ENCODE results near the gene CCDC182.

- TF ChIP-seq TAF1 (IDR thresholded peaks at IDR 0.05; ENCODE audit: borderline replicate concordance, insufficient read depth, low read length) (no peak), POLR2AphosphoS5 (IDR thresholded peaks at IDR 0.05; ENCODE audit: low read depth, low read length) (no peak), REST (IDR thresholded peaks at IDR 0.05; ENCODE audit: insufficient read depth in 1 of 2, low read depth in 2 of 2, low read length in 2 of 2) (no peak), SIN3A (IDR thresholded peaks at IDR 0.05; ENCODE audit: borderline replicate concordance, insufficient read depth, low read length) (no peak), FOXP2 (optimal IDR thresholded peaks at IDR 0.05; ENCODE audit: borderline replicate concordance, extremely low read depth, extremely low read length, insufficient read depth) (no peak)
Measured at GRCh38 chr17:57727630-57728175, 17.4 kb downstream of the CCDC182 start.

All from PFSK-1 (cell line).